CD1c-positive myeloid dendritic cell (primary cell): ENCODE measurements around the gene NFXL1.

Source experiments
- DNase-seq: peaks from one replicate; pipeline ENCODE4 v3.0.0-alpha.2; 2016; ENCODE audit errors: extremely low spot score

Gene NFXL1

GRCh38 chr4:47831026-47831679 is 83.2 kb downstream of the NFXL1 start:
- DNase-seq: no peak

GRCh38 chr4:47830265-47831025 is 83.9 kb downstream of the NFXL1 start:
- DNase-seq: no peak

GRCh38 chr4:47829438-47829837 is 84.9 kb downstream of the NFXL1 start:
- no peak for DNase-seq

- no peak for DNase-seq
Observed at GRCh38 chr4:47827343-47828047, 86.9 kb downstream of the NFXL1 start.

GRCh38 chr4:47824840-47825239 is 89.5 kb downstream of the NFXL1 start:
- DNase-seq: no peak

GRCh38 chr4:47819178-47819577 is 95.2 kb downstream of the NFXL1 start:
- DNase-seq: no peak

- DNase-seq: no peak
Observed at GRCh38 chr4:47817275-47817674, 97.1 kb downstream of the NFXL1 start.

GRCh38 chr4:47816748-47817147 is 97.6 kb downstream of the NFXL1 start:
- no peak for DNase-seq

GRCh38 chr4:47814618-47815295 is 99.6 kb downstream of the NFXL1 start:
- no peak for DNase-seq

- DNase-seq: no peak
Observed at GRCh38 chr4:47809654-47810203, 104.7 kb downstream of the NFXL1 start.

GRCh38 chr4:47804598-47804997 is 109.8 kb downstream of the NFXL1 start:
- DNase-seq: no peak

GRCh38 chr4:47801481-47802002 is 112.8 kb downstream of the NFXL1 start:
- no peak for DNase-seq

- no peak for DNase-seq
Observed at GRCh38 chr4:47798165-47798564, 116.2 kb downstream of the NFXL1 start.
